GM18867 (cell line): ENCODE results near the gene KLRG1.

Source experiments
- ATAC-seq: cut with Tn5 transposase; IDR thresholded peaks from one replicate; pipeline ENCODE4 v1.9.1; 2021; ENCODE audit warnings: mild to moderate bottlenecking, moderate library complexity; ENCODE audit not compliant: unreplicated experiment

The KLRG1 gene

DNA sequence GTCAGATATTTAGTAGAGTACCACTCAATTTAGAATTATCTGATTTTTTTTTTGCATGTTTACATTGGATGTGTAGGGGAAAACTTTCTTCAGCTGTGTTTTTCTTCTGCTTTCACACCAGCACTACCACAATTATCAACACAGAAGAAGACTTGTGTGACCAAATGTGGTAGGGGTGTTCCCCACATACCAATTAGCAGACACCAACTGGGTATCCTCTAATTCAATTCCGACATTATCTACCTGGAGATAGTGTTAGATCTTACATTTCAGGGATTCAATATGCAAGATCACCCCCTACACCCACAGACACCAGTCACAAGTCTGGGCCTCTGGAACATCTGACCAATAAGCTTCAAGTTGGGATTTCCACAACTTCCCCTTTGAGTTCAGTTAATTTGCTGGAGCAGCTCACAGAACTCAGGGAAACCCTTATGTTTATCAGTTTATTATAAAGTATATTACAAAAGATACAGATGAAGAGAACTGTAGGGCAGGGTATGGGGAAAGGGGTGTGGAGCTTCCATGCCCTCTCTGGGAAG lies 4.1 kb upstream of the KLRG1 start:
- ATAC-seq, result no peak

DNA sequence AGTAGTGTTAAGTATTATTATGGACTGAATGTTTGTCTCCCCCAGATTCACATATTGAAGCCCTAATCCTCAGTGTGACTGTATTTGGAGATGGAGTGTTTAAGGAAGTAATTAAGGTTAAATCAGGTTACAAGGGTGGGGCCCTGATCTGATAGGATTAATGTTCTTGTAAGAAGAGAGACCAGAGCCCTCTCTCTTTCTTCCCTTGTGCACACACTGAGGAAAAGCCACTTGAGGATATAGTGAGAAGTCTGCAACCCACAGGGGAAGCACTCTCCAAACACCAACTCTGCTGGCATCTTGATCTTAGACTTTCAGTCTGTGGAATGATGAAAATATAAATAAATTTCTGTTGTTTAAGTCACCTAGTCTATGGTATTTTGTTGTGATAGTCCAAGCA lies 2.2 kb upstream of the KLRG1 start:
- no peak for ATAC-seq

- no peak for ATAC-seq
Observed at GRCh38 chr12:8987685-8988084, 1.7 kb upstream of the KLRG1 start.

- no peak for ATAC-seq
Observed at GRCh38 chr12:8991371-8992345, 2.3 kb downstream of the KLRG1 start.

- no peak for ATAC-seq
Observed at GRCh38 chr12:8993827-8994226, 4.5 kb downstream of the KLRG1 start.

DNA sequence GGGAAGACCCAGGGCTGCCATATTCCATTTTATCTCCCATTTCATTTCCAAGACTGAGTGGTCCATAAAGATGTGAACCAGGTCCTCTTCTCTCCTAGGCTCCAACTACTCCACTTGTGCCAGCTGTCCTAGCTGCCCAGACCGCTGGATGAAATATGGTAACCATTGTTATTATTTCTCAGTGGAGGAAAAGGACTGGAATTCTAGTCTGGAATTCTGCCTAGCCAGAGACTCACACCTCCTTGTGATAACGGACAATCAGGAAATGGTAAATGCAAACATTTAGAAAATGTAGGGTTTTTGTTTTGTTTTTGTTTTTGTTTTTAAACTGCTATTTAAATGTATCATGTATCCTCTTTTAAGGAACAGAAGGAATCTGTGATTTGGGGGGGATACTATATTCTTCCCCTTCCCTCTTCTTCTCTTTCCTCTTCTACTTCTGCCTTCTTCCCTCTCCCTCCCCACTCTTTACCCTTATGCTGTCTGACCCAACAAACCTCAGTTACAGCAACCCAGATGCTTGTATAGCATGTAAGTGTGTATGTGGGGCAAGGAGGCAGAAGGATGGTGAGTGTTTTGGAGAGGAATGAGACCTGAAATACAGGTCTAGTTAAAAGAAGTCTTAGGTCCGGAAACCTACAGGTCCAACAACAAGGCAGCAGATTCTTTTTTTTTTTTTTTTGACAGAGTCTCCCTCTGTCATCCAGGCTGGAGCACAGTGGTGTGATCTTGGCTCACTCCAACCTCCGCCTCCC lies 5.9 kb downstream of the KLRG1 start:
- no peak for ATAC-seq

DNA sequence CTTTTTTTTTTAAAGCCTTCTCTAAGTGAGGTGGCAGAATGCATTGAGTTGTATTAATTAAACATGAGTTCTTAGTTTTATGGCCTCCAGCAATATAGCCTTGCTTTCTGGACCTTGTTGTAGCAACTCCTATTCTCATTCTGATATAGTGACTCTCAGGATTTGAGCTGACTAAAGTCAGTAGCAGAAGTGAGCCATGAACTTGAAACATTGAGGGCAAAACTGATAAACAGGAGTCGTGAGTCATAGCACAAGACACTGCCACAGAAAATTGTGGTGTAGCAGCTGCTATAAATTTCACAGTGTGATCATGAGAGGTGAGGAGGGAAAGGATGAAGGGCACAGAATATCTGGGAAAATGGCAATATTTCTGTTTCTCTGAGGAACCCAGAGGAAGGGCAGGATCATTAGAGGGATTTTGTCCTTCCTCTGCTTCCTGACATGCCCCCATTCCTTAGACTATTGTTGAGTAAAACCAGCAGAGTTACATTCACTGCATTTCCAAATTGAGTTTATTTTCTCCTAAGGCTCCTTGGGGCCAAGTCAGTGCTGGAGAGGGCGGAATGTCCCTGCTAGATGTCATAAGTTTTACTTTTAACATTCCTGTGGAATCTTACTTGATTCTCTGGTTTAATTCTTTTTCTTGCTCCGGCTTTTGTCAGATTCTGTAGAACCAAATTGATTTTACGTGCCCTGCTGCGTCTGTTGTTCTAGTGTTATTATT lies 7.5 kb downstream of the KLRG1 start:
- peak; percentile 97 for ATAC-seq

DNA sequence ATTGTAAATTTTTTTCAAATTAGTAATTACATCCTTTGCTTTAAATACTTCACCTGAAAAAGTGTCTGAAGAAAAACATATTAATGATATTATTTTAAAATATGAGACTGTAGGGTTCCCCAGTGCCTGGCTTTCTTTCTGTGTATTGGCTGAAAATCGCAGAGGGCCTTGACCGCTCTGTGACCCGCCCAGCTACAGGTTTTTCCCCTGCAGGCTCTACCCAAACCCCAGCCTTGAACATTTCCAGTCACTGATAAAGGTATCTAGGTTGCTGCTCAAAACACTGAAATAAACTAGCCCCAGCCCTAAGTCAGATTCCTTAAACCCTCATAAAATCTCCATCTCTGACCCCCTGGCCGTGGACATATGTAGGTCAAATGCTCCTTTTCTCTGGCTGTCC lies 11.9 kb downstream of the KLRG1 start:
- no peak for ATAC-seq

- ATAC-seq, result no peak
Observed at GRCh38 chr12:9002335-9002734, 13.0 kb downstream of the KLRG1 start.

GRCh38 chr12:9022592-9022991 lies 33.2 kb downstream of the KLRG1 start:
- no peak for ATAC-seq

- no peak for ATAC-seq
Observed at GRCh38 chr12:9024512-9024911, 35.2 kb downstream of the KLRG1 start.

DNA sequence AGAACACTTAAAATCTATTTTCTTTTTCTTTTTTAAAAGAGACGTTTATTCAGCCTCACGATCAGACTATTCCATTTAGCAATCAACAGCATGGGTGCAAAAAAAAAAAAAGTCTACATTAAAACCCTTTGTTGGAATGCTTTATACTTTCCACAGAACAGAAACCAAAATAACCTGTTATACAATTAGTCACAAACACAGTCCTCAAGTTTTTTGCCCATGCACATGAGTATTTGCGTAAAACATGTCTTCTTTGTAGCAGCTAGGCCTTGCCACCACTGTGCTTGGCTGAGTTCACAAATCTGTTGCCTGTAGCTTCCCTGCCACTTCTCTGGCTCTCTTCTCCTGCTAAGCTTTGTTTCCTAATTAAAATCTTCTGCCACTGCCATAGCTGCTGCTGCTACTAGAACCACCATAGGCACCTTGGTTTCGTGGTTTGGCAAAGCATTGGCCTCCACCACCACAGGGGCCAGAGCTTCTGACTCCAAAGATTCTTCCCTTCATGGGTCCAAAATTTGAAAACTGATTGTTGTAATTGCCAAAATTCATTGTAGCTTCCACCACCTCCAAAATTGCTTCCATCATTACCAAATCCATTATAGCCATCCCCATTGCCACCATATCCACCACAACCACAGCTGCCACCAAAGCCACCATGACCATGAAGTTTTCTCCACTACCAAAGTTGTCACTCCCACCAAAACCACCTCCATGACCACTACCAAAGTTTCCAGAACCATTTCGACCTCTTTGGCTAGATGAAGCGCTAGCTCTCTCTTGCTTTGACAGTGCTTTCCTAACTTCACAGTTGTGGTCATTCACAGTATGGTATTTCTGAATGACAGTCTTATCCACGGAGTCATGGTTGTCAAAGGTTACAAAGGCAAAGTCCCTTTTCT lies 38.1 kb downstream of the KLRG1 start:
- ATAC-seq, result no peak

DNA sequence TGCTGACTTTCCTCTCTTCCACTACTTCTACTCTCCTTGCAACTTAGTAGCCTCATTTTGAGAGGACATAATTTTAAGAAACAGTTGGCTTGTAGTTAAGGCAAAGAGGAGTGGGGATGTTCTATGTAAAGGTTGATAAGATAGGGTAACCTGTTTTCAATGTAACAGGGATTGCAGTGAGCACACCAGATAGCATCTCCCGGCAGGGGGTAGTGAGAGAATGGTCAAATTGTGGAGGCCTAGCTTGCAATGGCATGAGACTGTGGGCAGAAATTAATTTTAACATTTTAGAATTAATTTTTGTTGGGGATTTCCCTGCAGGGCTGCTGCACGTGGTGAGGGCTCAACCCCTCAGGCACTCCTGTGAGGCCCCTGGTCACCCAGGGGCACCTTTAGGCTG lies 41.4 kb downstream of the KLRG1 start:
- no peak for ATAC-seq

DNA sequence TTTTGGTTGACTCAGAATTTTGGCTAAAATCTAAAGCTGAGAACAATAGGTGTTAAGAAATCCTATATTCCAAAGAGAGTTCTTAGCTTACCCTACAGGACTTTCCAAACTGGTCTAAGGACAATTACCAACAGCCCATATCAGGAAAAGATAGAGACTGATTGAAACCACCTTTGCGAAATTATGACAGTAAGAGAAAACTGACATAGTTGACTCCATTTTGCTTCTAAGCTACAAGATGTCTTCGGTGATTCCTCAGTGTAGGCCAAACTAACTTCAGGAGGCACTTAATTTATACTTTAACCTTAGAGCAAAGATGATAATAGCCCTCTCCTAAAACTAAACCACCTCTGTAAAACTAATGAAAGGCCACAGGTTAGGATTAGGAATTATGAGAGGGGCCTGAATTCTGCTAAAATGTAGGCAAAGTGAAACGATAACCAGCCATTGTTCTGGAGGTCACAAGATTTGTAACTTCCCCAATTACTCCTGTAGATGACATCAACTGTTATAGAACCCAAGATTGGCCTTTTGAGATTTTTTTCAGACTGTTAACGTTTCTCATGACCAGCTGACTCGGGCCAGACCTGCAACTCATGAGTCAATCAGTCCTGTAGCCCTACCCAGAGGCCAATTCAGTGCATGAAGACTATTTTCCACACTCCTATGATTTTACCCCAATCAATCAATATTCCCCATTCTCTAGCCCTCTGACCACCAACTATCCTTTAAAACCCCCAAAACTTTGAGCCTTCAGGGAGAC lies 43.0 kb downstream of the KLRG1 start:
- no peak for ATAC-seq

DNA sequence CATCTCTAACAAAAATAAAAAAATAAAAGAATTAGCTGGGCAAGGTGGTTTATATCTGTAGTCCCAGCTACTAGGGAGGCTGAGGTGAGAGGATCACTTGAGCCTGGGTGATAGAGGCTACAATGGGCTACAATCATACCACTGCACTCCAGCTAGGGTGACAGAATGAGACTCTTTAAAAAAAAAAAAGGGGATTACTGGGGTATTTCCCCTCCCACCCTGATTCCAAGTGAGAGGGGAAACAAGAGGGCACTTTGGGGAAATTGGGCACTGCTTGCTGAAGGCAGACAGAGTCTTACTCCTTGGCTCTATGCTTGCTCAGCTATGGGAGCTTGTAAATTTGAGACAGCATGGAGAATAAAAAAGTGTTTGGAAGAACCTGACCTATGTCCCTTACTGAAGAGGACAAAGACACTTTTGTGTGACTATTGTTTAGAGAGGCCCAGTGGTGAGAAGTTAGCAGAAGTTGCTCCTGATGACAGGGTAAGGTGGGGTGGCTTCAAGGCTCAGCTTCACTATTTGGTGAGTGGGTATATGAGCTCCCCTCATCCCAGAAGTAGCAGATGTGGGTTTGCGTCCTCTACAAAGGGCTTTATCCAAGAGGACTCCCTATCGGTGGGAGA lies 44.0 kb downstream of the KLRG1 start:
- no peak for ATAC-seq

- no peak for ATAC-seq
Observed at GRCh38 chr12:9034095-9034494, 44.7 kb downstream of the KLRG1 start.

DNA sequence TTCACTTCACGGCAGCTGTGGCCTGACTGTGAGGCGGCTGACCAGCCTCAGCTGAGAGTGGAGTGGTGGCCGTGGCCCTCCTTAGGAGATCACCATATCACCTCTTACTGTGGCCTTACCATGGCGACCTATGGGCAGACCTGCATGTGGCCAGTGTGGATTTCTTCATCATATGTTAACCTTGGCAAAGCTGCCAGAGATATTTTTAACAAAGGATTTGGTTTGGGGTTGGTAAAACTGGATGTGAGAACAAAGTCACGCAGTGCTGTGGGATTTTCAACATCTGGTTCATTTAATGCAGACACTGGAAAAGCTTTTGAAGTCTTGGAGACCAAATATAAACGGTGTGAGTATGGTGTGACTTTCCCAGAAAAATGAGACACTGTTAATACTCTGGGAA lies 46.9 kb downstream of the KLRG1 start:
- no peak for ATAC-seq

DNA sequence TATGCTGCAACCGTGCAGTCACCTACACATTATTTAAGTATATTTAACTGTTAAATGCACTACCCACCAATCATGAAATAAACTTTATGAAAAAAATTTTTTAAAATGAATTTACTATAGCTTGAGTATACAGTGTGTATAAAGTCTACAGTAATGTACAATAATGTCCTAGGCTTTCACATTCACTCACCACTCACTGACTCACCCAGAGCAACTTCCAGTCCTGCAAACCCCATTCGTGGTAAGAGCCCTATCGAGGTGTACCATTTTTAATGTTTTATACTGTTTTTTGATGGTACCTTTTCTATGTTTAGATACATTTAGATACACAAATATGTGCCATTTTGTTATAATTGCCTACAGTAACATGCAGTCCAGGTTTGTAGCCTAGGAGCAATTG lies 48.1 kb downstream of the KLRG1 start:
- ATAC-seq, result no peak

GRCh38 chr12:9039397-9039977 lies 50.1 kb downstream of the KLRG1 start:
- ATAC-seq, result peak; percentile 45
